Fibroblast of lung (primary cell): Measurements from ENCODE around the gene SORCS2. TPM values are rescaled to one million over a fixed set of nuclear protein-coding genes. Genes with fewer than 3 reads are reported as not detected.

Experiments used
- DNase-seq, 2 donors: peaks; one replicate each; pipeline versions ENCODE4 v3.0.0 to v3.0.0-alpha.2; 2010; ENCODE audit warnings: low read depth in 2 of 2
- H2AFZ ChIP-seq: 2 replicates; pipeline ENCODE4 v1.5.1; 2012; ENCODE audit warnings: low read length, control low read depth, inconsistent platforms
- H3K27ac ChIP-seq: 2 replicates; pipeline ENCODE4 v1.5.1; 2011; ENCODE audit warnings: low read length, control low read depth; ENCODE audit not compliant: insufficient read depth
- H3K27me3 ChIP-seq: 2 replicates; pipeline ENCODE4 v1.5.1; 2011; ENCODE audit warnings: mild to moderate bottlenecking, low read length; ENCODE audit not compliant: control insufficient read depth, insufficient read depth
- H3K36me3 ChIP-seq: 2 replicates; pipeline ENCODE4 v1.5.1; 2011; ENCODE audit warnings: low read length; ENCODE audit not compliant: control insufficient read depth, insufficient read depth
- H3K4me1 ChIP-seq: 2 replicates; pipeline ENCODE4 v1.5.1; 2011; ENCODE audit warnings: low read length; ENCODE audit not compliant: control insufficient read depth, insufficient read depth; ENCODE audit errors: extremely low read depth
- H3K4me2 ChIP-seq: 2 replicates; pipeline ENCODE4 v1.5.1; 2011; ENCODE audit warnings: low read length, control low read depth; ENCODE audit not compliant: insufficient read depth; ENCODE audit errors: extremely low read depth
- H3K4me3 ChIP-seq, 4 experiments: fragments of 200-600 bp in 1 of 4; sonication (generic) in 1 of 4; replicated peaks in 1 of 4; 2 replicates each; pipeline ENCODE4 v1.5.1; 2011 to 2016; ENCODE audit warnings: low read length in 4 of 4, low read depth in 3 of 4, mild to moderate bottlenecking in 3 of 4, control low read depth in 2 of 4, inconsistent platforms in 1 of 4, mixed read lengths in 1 of 4; ENCODE audit not compliant: insufficient read depth in 1 of 4; ENCODE audit errors: control extremely low read depth in 1 of 4
- H3K79me2 ChIP-seq: 2 replicates; pipeline ENCODE4 v1.5.1; 2012; ENCODE audit warnings: mild to moderate bottlenecking, low read length, inconsistent platforms; ENCODE audit not compliant: control insufficient read depth, insufficient read depth
- H3K9ac ChIP-seq: 2 replicates; pipeline ENCODE4 v1.5.1; 2011; ENCODE audit warnings: mild to moderate bottlenecking, low read length, control low read depth; ENCODE audit not compliant: insufficient read depth
- H3K9me3 ChIP-seq: 2 replicates; pipeline ENCODE4 v1.5.1; 2012; ENCODE audit warnings: low read depth, low read length; ENCODE audit not compliant: control insufficient read depth, insufficient read depth
- H4K20me1 ChIP-seq: 2 replicates; pipeline ENCODE4 v1.5.1; 2011; ENCODE audit warnings: low read length; ENCODE audit not compliant: control insufficient read depth, insufficient read depth; ENCODE audit errors: extremely low read depth
- CTCF ChIP-seq, 2 donors: IDR thresholded peaks in 1 of 2; conservative IDR thresholded peaks in 1 of 2; 1 replicate in 1 of 2; 2 replicates in 1 of 2; pipeline ENCODE4 v1.5.1; 2011 to 2012; ENCODE audit warnings: low read length in 2 of 2, control low read depth in 1 of 2, inconsistent platforms in 1 of 2, low read depth in 1 of 2, mild to moderate bottlenecking in 1 of 2
- EZH2 ChIP-seq: IDR thresholded peaks from 2 replicates; pipeline ENCODE4 v1.5.1; 2012; ENCODE audit warnings: low read length, control low read depth, mild to moderate bottlenecking; ENCODE audit errors: missing control alignments
- polyA plus RNA-seq, 2 donors: library from polyadenylated mRNA; depleted of rRNA in 1 of 2; stranded (reverse) in 1 of 2; unstranded in 1 of 2; fragments of >200 nt; gene quantifications; 2 replicates each; pipeline ENCODE4 v1.2.1, GENCODE V29; 2011 to 2012; ENCODE audit warnings: missing spikeins in 1 of 2
- total RNA-seq: library from RNA; depleted of rRNA; stranded (reverse); fragments of >200 nt; gene quantifications from 2 replicates; pipeline ENCODE4 v1.2.1, GENCODE V29; 2014

Gene SORCS2
- total and polyA plus RNA-seq, 2 donors (not counting 1 experiment from before 2014, with no cell fraction given) = 0.17 to 0.41 TPM

- Histone ChIP-seq H3K9me3 (no peaks in the 10 kb centered on the region), H3K4me3 (no peak overlapping the region), H3K27ac (no peak overlapping the region), H3K79me2 (no peaks in the 10 kb centered on the region), H4K20me1 (no peaks in the 10 kb centered on the region), H3K27me3 (no peaks in the 10 kb centered on the region), H3K36me3 (no peaks in the 10 kb centered on the region), H3K9ac (no peak overlapping the region), H2AFZ (no peak overlapping the region), H3K4me1 (no peaks in the 10 kb centered on the region), H3K4me2 (no peak overlapping the region)
- DNase-seq = peak in 1 of 2 donors; percentile 71
- TF ChIP-seq CTCF (conservative IDR thresholded peaks at IDR 0.05 in 1 of 2, IDR thresholded peaks at IDR 0.05 in 1 of 2; ENCODE audit: low read depth in 1 of 2, low read length in 2 of 2) (no peak), EZH2 (no peak)
These were observed 155.6 kb downstream of the SORCS2 start for GRCh38 chr4:7347981-7348380.

GRCh38 chr4:7348946-7349900 is 156.9 kb downstream of the SORCS2 start:
- TF ChIP-seq CTCF (conservative IDR thresholded peaks at IDR 0.05 in 1 of 2, IDR thresholded peaks at IDR 0.05 in 1 of 2; ENCODE audit: low read depth in 1 of 2, low read length in 2 of 2) (no peak), EZH2 (no peak)
- no peaks in the 10 kb centered on the region for H3K27me3 ChIP-seq
- H3K79me2 ChIP-seq = no peaks in the 10 kb centered on the region
- no peak overlapping the region for H2AFZ ChIP-seq
- no peak overlapping the region for H3K4me3 ChIP-seq
- no peaks in the 10 kb centered on the region for H3K9me3 ChIP-seq
- H3K4me2 ChIP-seq = no peak overlapping the region
- no peaks in the 10 kb centered on the region for H3K4me1 ChIP-seq
- no peak overlapping the region for H3K27ac ChIP-seq
- DNase-seq = no peak
- no peak overlapping the region for H3K9ac ChIP-seq
- H3K36me3 ChIP-seq = no peaks in the 10 kb centered on the region
- no peaks in the 10 kb centered on the region for H4K20me1 ChIP-seq

- DNase-seq = no peak
- TF ChIP-seq EZH2 (no peak), CTCF (conservative IDR thresholded peaks at IDR 0.05 in 1 of 2, IDR thresholded peaks at IDR 0.05 in 1 of 2; ENCODE audit: low read depth in 1 of 2, low read length in 2 of 2) (no peak)
- Histone ChIP-seq H3K36me3 (no peaks in the 10 kb centered on the region), H3K27ac (no peak overlapping the region), H3K4me1 (peaks cover 1% of the 10 kb centered on the region), H2AFZ (no peak overlapping the region), H3K27me3 (no peaks in the 10 kb centered on the region), H4K20me1 (no peaks in the 10 kb centered on the region), H3K9ac (no peak overlapping the region), H3K9me3 (no peaks in the 10 kb centered on the region), H3K79me2 (no peaks in the 10 kb centered on the region), H3K4me2 (no peak overlapping the region), H3K4me3 (no peak overlapping the region)
These were observed 158.1 kb downstream of the SORCS2 start for GRCh38 chr4:7350396-7350795.
